Fibroblast of lung (primary cell): ENCODE data around the gene MEI4. TPM values are rescaled to one million over a fixed set of nuclear protein-coding genes. Genes with fewer than 3 reads are reported as not detected.

ENCODE experiments used
- DNase-seq, 2 donors: peaks; one replicate each; pipeline versions ENCODE4 v3.0.0 to v3.0.0-alpha.2; 2010; ENCODE audit warnings: low read depth in 2 of 2
- H2AFZ ChIP-seq: 2 replicates; pipeline ENCODE4 v1.5.1; 2012; ENCODE audit warnings: low read length, control low read depth, inconsistent platforms
- H3K27ac ChIP-seq: 2 replicates; pipeline ENCODE4 v1.5.1; 2011; ENCODE audit warnings: low read length, control low read depth; ENCODE audit not compliant: insufficient read depth
- H3K27me3 ChIP-seq: 2 replicates; pipeline ENCODE4 v1.5.1; 2011; ENCODE audit warnings: mild to moderate bottlenecking, low read length; ENCODE audit not compliant: control insufficient read depth, insufficient read depth
- H3K36me3 ChIP-seq: 2 replicates; pipeline ENCODE4 v1.5.1; 2011; ENCODE audit warnings: low read length; ENCODE audit not compliant: control insufficient read depth, insufficient read depth
- H3K4me1 ChIP-seq: 2 replicates; pipeline ENCODE4 v1.5.1; 2011; ENCODE audit warnings: low read length; ENCODE audit not compliant: control insufficient read depth, insufficient read depth; ENCODE audit errors: extremely low read depth
- H3K4me2 ChIP-seq: 2 replicates; pipeline ENCODE4 v1.5.1; 2011; ENCODE audit warnings: low read length, control low read depth; ENCODE audit not compliant: insufficient read depth; ENCODE audit errors: extremely low read depth
- H3K4me3 ChIP-seq, 4 experiments: fragments of 200-600 bp in 1 of 4; sonication (generic) in 1 of 4; replicated peaks in 1 of 4; 2 replicates each; pipeline ENCODE4 v1.5.1; 2011 to 2016; ENCODE audit warnings: low read length in 4 of 4, low read depth in 3 of 4, mild to moderate bottlenecking in 3 of 4, control low read depth in 2 of 4, inconsistent platforms in 1 of 4, mixed read lengths in 1 of 4; ENCODE audit not compliant: insufficient read depth in 1 of 4; ENCODE audit errors: control extremely low read depth in 1 of 4
- H3K79me2 ChIP-seq: 2 replicates; pipeline ENCODE4 v1.5.1; 2012; ENCODE audit warnings: mild to moderate bottlenecking, low read length, inconsistent platforms; ENCODE audit not compliant: control insufficient read depth, insufficient read depth
- H3K9ac ChIP-seq: 2 replicates; pipeline ENCODE4 v1.5.1; 2011; ENCODE audit warnings: mild to moderate bottlenecking, low read length, control low read depth; ENCODE audit not compliant: insufficient read depth
- H3K9me3 ChIP-seq: 2 replicates; pipeline ENCODE4 v1.5.1; 2012; ENCODE audit warnings: low read depth, low read length; ENCODE audit not compliant: control insufficient read depth, insufficient read depth
- H4K20me1 ChIP-seq: 2 replicates; pipeline ENCODE4 v1.5.1; 2011; ENCODE audit warnings: low read length; ENCODE audit not compliant: control insufficient read depth, insufficient read depth; ENCODE audit errors: extremely low read depth
- EZH2 ChIP-seq: IDR thresholded peaks from 2 replicates; pipeline ENCODE4 v1.5.1; 2012; ENCODE audit warnings: low read length, control low read depth, mild to moderate bottlenecking; ENCODE audit errors: missing control alignments
- polyA plus RNA-seq, 2 donors: library from polyadenylated mRNA; depleted of rRNA in 1 of 2; stranded (reverse) in 1 of 2; unstranded in 1 of 2; fragments of >200 nt; gene quantifications; 2 replicates each; pipeline ENCODE4 v1.2.1, GENCODE V29; 2011 to 2012; ENCODE audit warnings: missing spikeins in 1 of 2
- total RNA-seq: library from RNA; depleted of rRNA; stranded (reverse); fragments of >200 nt; gene quantifications from 2 replicates; pipeline ENCODE4 v1.2.1, GENCODE V29; 2014
- TF ChIP-seq, protein P1 (sequence below), 2 donors: IDR thresholded peaks in 1 of 2; conservative IDR thresholded peaks in 1 of 2; 1 replicate in 1 of 2; 2 replicates in 1 of 2; pipeline ENCODE4 v1.5.1; 2011 to 2012; ENCODE audit warnings: low read length in 2 of 2, control low read depth in 1 of 2, inconsistent platforms in 1 of 2, low read depth in 1 of 2, mild to moderate bottlenecking in 1 of 2

MEI4 gene
- total and polyA plus RNA-seq, 2 donors (not counting 1 experiment from before 2014, with no cell fraction given): not detected

DNA sequence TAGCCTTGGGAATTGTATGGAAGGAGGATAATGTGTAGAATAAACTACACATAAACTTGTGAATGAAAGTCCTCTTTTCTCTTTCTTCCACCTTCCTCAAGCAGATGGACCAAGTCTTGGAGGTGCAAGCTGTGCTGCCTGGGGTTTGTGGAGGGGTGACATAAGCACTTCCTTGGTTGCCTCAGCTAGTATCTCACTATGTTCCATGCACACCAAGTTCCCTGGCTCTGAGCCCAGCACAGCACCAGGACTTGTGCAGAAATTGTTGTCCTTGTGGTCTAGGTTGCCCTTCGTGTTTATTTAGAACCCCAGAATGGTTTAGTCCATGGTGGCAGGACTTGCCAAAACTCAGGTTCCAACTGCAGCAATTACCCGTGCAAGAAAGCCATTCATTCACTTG is 110.3 kb downstream of the MEI4 start:
- Histone ChIP-seq H3K27ac (no peak overlapping the region), H3K4me2 (no peak overlapping the region), H2AFZ (no peak overlapping the region), H3K36me3 (no peaks in the 10 kb centered on the region), H3K9me3 (no peaks in the 10 kb centered on the region), H3K27me3 (no peaks in the 10 kb centered on the region), H3K79me2 (no peaks in the 10 kb centered on the region), H3K9ac (no peak overlapping the region), H3K4me3 (no peak overlapping the region), H3K4me1 (no peaks in the 10 kb centered on the region), H4K20me1 (no peaks in the 10 kb centered on the region)
- no peak for TF ChIP-seq EZH2
- TF ChIP-seq, protein P1, sequence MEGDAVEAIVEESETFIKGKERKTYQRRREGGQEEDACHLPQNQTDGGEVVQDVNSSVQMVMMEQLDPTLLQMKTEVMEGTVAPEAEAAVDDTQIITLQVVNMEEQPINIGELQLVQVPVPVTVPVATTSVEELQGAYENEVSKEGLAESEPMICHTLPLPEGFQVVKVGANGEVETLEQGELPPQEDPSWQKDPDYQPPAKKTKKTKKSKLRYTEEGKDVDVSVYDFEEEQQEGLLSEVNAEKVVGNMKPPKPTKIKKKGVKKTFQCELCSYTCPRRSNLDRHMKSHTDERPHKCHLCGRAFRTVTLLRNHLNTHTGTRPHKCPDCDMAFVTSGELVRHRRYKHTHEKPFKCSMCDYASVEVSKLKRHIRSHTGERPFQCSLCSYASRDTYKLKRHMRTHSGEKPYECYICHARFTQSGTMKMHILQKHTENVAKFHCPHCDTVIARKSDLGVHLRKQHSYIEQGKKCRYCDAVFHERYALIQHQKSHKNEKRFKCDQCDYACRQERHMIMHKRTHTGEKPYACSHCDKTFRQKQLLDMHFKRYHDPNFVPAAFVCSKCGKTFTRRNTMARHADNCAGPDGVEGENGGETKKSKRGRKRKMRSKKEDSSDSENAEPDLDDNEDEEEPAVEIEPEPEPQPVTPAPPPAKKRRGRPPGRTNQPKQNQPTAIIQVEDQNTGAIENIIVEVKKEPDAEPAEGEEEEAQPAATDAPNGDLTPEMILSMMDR (conservative IDR thresholded peaks at IDR 0.05 in 1 of 2, IDR thresholded peaks at IDR 0.05 in 1 of 2; ENCODE audit: low read depth in 1 of 2, low read length in 2 of 2): no peak
- no peak for DNase-seq

DNA sequence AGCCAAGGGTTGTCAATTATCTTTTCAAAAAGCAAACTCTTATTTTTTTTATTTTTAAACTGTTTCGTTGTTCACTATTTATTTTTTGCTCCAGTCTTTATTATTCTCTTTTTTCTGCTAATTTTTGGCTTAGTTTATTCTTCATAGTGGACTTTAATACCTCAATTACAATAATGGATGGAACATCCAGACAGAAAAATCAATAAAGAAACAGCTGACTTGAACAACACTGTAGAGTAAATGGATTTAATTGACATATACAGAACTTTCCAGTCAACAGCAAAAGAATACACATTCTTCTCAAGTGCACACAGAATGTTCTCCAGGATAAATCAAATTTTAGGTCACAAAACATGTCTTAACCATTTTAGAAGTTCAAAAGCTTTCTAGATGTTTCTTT is 111.5 kb downstream of the MEI4 start:
- Histone ChIP-seq H2AFZ (no peak overlapping the region), H3K4me2 (no peak overlapping the region), H3K27ac (no peak overlapping the region), H3K79me2 (no peaks in the 10 kb centered on the region), H3K36me3 (no peaks in the 10 kb centered on the region), H3K4me3 (no peak overlapping the region), H3K9me3 (no peaks in the 10 kb centered on the region), H3K4me1 (no peaks in the 10 kb centered on the region), H3K9ac (no peak overlapping the region), H3K27me3 (no peaks in the 10 kb centered on the region), H4K20me1 (no peaks in the 10 kb centered on the region)
- TF ChIP-seq, protein P1 (conservative IDR thresholded peaks at IDR 0.05 in 1 of 2, IDR thresholded peaks at IDR 0.05 in 1 of 2; ENCODE audit: low read depth in 1 of 2, low read length in 2 of 2): no peak
- no peak for TF ChIP-seq EZH2
- no peak for DNase-seq

DNA sequence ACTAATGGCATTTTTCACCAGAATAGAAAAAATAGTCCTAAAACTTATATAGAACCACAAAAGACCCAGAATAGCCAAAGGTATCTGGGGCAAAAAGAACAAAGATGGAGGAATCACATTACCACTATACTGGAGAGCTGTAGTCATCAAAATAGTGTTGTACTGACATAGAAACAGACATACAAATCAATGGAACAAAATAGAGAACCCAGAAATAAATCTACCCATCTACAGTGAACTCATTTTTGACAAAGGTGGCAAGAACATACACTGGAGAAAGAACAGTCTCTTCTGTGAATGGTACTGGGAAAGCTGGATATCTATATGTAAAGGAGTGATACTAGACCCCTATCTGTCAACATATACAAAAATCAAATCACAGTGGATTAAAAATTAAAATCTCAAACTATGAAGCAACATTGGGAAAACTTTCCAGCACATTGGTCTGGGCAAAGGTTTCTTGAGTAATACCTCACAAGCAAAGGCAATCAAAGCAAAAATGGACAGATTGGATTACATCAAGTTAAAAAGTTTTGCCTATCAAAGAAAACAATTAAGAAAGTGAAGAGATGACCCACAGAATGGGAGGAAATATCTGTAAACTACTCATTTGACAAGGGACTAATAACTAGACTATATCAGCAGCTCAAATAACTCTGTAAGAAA is 120.5 kb downstream of the MEI4 start:
- H3K4me2 ChIP-seq: no peak overlapping the region
- no peak for DNase-seq
- H4K20me1 ChIP-seq: no peaks in the 10 kb centered on the region
- H3K9me3 ChIP-seq: no peaks in the 10 kb centered on the region
- H3K27me3 ChIP-seq: no peaks in the 10 kb centered on the region
- H3K79me2 ChIP-seq: no peaks in the 10 kb centered on the region
- TF ChIP-seq EZH2: no peak
- TF ChIP-seq, protein P1 (conservative IDR thresholded peaks at IDR 0.05 in 1 of 2, IDR thresholded peaks at IDR 0.05 in 1 of 2; ENCODE audit: low read depth in 1 of 2, low read length in 2 of 2): no peak
- no peak overlapping the region for H3K4me3 ChIP-seq
- H3K36me3 ChIP-seq: no peaks in the 10 kb centered on the region
- H2AFZ ChIP-seq: no peak overlapping the region
- no peak overlapping the region for H3K27ac ChIP-seq
- no peak overlapping the region for H3K9ac ChIP-seq
- H3K4me1 ChIP-seq: no peaks in the 10 kb centered on the region
